Measurements from ENCODE around the gene SLC25A15. TPM values are rescaled to one million over a fixed set of nuclear protein-coding genes. Genes with fewer than 3 reads are reported as not detected.
"Not testable (repeated sequence)": the region's sequence is repeated elsewhere in the genome, so short reads cannot be mapped to it uniquely, and the experiment has no call there.

The SLC25A15 gene
- total RNA-seq, 1 donor from 2014 or later = 5.9 TPM

- ATAC-seq = not testable (repeated sequence)
These were observed 6.4 kb upstream of the SLC25A15 start for GRCh38 chr13:40782971-40783370.

GRCh38 chr13:40784540-40784939 lies 4.9 kb upstream of the SLC25A15 start:
- ATAC-seq = no peak

DNA sequence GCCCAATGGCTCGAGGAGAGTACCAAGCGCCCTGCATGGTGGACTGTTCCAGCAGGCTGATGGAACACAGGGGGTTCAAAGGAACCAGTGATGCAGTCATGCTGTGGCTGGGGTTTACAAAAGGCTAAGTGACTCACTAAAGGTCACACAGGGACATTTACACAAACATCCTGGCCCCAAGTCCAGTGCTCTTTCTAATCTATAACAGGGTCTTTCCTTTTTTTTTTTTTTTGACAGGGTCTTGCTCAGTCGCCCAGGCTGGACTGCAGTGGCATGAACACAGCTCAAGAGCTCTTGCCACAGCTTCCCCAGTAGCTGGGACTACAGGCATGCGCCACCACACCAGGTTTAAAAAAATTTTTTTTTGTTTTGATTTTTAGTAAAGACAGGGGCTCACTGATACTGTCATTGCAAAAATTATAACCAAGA lies 2.8 kb upstream of the SLC25A15 start:
- no peak for ATAC-seq

DNA sequence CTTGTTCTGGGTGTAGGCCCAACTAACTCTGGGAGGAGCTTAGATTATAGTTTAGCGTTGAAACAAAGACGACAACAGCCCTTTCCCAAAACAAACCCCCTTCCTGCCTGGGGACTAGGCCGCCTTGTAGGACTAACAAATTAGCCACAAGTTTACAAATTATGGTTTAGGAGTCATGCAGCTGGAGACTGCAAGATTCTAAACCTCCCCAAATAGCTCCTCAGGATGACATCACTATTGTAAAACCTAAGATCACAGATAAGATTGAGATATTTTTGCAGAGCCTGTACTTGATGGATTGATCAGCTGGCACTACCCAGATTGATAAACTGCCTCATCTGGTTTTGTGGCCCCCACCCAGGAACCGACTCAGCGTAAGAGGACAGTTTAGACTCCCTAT lies 2.3 kb upstream of the SLC25A15 start:
- ATAC-seq = no peak

DNA sequence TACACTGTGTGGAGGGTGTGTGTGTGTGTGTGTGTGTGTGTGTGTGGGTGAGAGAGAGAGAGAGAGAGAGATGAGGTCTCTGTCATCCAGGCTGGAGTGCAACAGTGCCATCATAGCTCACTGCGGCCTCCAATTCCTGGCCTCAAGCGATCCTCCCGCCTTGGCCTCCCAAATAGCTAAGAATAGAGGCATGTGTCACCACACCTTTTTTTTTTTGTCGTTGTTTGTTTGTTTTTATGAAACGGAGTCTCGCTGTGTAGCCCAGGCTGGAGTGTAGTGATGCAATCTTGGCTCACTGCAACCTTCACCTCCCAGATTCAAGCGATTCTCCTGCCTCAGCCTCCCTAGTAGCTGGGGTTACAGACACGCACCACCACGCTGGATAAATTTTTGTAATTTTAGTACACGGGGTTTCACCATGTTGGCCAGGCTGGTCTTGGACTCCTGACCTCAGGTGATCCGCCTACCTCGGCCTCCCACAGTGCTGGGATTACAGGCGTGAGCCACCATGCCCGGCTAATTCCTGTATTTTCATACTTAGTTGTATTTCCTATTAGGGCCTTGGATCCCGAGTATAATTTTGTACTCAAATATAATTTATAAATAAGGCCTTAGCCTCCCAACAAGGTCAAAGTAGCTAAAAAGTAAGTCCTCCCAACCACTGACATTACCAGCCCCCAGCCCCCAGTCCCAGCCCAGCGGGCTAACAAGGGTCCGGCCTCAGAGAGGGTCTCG lies 704 bp upstream of the SLC25A15 start:
- not testable (repeated sequence) for ATAC-seq

DNA sequence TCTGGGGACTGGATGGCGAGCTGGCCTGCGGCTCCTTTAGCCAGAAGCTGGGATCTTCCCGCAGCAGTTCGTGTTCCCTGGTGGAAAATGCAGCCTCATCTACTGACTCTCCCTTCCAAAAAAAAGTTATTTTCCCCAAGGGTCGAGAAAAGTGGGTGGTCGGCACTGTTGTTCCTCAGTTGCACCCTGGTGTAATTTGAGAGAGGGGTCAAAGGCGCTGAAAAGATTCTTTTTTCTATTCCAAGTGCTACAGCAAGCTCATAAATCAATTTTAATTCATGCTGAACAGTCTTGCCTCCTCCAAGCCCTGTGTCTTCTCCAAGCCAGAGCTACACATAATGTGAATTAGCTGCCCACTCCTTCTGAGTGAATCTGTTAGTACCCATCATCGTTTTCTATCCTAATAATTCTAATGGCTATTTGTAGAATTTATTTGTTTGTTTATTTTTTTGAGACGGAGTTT lies 774 bp downstream of the SLC25A15 start:
- no peak for ATAC-seq

DNA sequence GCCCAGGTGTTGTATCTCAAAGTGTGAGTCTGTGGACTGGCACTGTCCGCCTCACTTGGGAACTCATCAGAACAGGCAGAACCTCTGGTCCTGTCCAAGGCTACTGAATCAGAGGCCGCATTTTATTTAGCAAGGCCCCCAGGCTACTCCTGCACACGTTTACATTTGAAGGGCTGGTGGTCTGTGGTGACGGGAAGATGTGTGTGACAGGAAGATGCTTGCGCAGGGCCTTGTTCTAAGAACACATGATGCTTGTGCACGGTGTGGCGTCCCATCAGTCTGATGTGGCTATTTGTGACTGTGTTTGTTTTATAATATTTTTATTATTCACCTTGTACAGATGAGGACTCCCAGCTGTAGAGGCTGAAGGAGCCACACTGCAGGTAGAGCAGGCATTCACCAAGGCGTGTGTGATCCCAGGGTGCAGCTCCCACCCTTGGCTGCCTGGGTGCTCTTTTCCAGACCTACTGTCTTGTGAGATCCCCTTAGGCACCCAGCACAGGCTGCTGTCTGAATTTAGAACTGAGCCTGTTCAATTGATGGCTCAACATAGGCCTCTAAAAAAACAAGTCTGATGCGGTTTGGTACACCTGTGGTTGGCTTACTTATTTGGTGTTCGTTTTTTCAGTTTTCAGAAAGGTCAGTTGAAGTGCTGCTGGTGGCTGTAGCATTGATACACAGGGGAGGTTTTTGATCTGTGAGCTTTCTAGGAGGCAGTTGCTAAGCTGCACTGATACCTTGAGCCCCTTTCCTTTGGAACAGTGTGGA lies 3.1 kb downstream of the SLC25A15 start:
- no peak for ATAC-seq

- no peak for ATAC-seq
These were observed 3.9 kb downstream of the SLC25A15 start for GRCh38 chr13:40793339-40793738.

DNA sequence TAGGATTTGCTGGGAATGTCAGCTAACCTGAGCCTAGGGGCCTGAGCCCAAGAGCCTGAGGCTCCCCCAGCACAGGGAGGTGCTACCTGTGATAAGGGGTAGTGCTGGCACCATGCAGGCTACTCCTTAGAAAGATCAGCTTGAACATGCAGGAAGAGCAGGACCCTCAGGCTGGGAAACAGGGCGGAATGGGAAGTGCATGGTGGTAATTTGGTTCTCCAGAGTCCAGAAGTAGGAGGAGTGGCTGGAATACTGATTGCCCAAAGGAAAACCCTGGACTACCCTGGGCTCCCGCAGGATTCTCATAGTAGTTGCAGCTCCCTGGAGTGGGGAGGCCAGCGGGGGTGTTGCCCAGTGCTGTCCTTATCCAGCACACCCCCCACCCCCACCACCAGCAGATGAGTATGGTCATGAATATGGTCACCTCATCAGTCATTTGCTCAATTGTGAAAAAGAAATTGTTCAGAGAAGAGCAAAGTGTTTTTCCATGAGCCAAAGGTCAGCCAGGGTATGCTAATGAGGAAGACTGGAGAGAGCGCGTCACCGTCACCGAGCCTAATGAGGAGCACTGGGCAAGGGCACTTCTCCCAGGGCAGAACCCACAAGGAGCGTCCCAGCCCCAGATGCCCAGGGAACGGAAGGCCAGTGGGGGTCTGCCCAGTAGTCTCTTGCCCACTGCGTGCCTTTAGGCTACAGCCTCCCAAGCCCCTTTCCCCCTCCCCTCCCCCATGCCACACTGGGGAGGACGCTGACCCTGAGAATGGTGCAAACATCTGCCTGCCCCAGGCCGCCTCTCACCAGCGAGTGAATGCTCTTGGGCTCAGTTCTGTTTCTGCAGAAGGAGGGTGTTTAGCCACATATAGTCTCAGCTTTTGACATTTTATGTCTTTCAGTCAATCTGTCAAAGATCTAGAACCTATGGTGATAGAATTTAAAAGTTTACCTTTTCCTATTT lies 5.3 kb downstream of the SLC25A15 start:
- no peak for ATAC-seq

DNA sequence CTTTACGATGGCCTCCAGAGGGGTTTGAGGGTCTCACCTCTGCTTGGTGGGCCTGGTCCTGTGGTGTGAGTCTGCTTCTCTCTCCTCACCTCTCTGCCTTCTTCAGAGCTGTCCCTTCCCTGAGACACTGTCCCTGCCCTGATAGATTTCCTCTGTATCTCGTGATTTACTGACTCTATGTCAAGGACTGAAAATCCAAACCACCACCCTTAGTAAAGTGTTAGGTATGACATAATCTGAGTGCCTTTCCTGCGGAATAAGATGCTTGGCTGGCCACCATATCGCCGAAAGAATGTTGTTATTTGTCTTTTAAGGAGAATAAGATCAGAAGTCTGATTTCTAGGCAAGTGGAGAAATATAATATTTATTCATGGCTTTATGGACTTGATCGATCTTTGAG lies 7.2 kb downstream of the SLC25A15 start:
- no peak for ATAC-seq

- no peak for ATAC-seq
These were observed 9.0 kb downstream of the SLC25A15 start for GRCh38 chr13:40798380-40798779.

DNA sequence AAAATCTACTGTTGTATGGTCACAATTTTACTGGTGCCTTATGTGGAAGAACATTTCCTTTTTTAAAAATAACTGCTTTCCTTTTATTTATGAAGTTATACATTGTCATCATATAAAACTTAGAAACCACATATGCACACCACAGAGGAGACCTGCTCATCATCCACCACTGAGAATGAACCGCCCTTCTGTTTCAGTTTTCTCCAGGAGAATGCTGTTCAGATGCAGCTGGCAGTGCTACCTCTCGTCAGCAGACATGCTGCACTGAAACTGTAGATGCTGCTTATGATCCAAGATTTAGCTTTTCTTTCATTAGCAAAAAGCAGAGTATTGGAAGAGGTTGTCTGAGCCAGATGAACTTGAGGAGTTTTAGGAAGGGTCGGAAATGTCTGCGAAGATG lies 10.1 kb downstream of the SLC25A15 start:
- ATAC-seq = no peak

DNA sequence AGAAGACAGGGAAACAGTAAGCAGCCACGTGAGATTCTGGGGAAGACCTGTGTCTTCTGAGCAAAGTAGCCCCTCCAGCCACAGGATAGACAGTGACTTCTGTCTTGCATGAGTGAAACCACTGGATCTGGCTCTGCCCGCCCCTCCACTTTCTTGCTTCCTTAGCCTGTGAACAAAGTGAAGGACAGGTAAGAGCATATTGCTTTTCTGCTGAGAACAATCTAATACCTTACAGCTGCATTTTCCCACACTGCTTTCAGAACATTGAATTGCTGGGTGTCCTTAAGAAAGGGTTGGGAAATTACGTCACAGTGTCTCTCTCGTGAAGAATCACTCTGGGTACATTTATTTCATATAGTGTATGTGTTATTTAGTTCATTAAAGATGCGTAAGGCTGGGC lies 11.1 kb downstream of the SLC25A15 start:
- ATAC-seq = no peak

- ATAC-seq = no peak
These were observed 12.1 kb downstream of the SLC25A15 start for GRCh38 chr13:40801255-40802217.

GRCh38 chr13:40803316-40803715 lies 13.9 kb downstream of the SLC25A15 start:
- ATAC-seq = no peak

- ATAC-seq = no peak
These were observed 16.8 kb downstream of the SLC25A15 start for GRCh38 chr13:40806241-40806640.

DNA sequence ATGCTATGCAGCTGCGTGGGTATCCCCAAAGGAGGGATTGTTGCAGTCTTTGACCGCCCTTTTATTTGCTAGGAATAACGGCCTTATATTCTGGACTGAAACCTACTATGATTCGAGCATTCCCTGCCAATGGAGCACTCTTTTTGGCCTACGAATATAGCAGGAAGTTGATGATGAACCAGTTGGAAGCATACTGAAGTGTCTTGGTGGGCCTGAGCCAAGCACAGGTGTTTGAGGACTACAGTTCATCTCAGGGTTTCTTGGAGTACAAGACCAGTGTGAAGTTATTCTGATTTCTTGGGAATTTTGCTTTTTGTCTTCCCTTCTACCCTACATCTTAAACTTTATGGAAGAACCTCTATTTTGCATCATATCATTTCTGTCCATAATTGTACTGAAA lies 20.1 kb downstream of the SLC25A15 start:
- no peak for ATAC-seq

GRCh38 chr13:40812102-40812501 lies 22.7 kb downstream of the SLC25A15 start:
- ATAC-seq = no peak

DNA sequence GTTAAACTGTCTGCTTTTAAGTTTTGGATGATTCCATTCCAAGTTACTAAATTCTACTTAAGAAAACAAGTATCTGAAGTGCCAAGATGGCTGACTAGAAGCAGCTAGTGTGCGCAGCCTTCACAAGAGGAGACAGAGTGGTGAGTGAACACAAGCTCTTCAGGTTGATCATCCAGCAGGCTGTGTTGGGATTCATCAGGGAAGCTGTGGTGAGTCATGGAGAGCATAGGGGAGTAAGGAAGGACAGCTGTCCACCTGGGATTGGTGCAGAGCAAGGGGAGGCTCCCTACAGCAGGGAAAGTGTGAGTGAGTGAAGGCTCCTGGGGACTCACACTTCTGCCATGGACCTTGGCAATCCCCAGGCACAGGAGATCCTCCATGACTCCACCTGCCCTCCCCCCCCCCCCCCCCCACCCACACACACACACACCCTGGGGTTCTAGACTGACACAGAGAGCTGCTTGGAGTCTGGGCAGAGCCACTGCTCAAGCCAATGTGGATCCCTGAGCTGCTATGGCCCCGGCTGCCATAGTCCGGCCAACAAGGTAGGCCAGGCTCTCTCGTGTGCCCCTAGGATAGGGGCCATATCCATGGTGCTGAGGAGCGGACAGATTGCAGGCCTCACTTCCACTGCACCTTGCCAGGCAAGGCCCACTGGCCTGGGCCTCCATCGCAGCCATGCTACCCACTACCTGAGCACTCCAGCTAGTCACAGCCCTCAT lies 23.5 kb downstream of the SLC25A15 start:
- no peak for ATAC-seq

- ATAC-seq = peak; percentile 45
These were observed 24.4 kb downstream of the SLC25A15 start for GRCh38 chr13:40813667-40814454.
